ENCODE measurements around the gene TMEM220.

The TMEM220 gene

DNA sequence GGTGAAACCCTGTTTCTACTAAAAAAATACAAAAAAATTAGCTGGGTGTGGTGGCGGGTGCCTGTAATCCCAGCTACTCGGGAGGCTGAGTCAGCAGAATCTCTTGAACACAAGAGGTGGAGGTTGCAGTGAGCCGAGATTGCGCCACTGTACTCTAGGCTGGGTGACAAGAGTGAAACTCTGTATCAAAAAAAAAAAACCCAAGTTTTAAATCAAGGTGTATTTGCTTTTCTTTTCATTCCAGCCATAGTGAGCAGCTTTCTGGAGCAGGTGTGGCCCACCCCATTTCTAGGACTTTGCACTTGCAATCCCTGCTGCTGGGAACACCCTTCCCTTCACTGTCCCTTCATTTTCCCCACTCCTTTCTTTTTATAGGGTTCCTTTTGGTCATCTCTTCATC, 45.2 kb upstream of the TMEM220 start:
- in situ Hi-C loops (cut with MboI; ENCODE audit: low sequenced_read_pairs, unreplicated experiment), result no loop called here

DNA sequence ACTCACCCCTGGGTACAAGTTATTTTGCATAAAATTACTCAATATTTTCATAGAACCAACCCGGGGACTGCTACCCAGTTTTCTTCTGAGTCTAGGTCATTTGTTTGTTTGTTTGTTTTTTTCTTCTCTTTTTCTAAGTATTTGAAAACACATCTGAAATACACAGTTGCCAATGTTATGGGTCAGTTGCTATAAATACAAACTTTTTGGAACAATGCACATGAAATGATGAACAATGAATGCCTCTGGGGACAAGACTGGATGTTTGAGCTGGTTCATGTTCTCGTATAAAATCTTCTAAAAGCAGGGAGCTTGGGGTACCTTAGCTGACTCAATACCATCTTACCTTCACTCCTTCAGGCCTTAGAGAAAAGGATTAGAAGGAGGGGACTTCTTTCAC, 43.6 kb upstream of the TMEM220 start:
- in situ Hi-C loops (cut with MboI; ENCODE audit: low sequenced_read_pairs, unreplicated experiment), result no loop called here
- TF ChIP-seq, protein P1, sequence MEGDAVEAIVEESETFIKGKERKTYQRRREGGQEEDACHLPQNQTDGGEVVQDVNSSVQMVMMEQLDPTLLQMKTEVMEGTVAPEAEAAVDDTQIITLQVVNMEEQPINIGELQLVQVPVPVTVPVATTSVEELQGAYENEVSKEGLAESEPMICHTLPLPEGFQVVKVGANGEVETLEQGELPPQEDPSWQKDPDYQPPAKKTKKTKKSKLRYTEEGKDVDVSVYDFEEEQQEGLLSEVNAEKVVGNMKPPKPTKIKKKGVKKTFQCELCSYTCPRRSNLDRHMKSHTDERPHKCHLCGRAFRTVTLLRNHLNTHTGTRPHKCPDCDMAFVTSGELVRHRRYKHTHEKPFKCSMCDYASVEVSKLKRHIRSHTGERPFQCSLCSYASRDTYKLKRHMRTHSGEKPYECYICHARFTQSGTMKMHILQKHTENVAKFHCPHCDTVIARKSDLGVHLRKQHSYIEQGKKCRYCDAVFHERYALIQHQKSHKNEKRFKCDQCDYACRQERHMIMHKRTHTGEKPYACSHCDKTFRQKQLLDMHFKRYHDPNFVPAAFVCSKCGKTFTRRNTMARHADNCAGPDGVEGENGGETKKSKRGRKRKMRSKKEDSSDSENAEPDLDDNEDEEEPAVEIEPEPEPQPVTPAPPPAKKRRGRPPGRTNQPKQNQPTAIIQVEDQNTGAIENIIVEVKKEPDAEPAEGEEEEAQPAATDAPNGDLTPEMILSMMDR (IDR thresholded peaks at IDR 0.05; ENCODE audit: borderline replicate concordance, control extremely low read depth, extremely low read depth, insufficient read depth, missing control alignments), result no peak
- no peak for DNase-seq (ENCODE audit: low spot score)

More for the DNA sequence above, 45.2 kb upstream of the TMEM220 start:
- DNase-seq (ENCODE audit: low spot score), result no peak
- TF ChIP-seq, protein P1 (IDR thresholded peaks at IDR 0.05; ENCODE audit: borderline replicate concordance, control extremely low read depth, extremely low read depth, insufficient read depth, missing control alignments), result no peak

DNA sequence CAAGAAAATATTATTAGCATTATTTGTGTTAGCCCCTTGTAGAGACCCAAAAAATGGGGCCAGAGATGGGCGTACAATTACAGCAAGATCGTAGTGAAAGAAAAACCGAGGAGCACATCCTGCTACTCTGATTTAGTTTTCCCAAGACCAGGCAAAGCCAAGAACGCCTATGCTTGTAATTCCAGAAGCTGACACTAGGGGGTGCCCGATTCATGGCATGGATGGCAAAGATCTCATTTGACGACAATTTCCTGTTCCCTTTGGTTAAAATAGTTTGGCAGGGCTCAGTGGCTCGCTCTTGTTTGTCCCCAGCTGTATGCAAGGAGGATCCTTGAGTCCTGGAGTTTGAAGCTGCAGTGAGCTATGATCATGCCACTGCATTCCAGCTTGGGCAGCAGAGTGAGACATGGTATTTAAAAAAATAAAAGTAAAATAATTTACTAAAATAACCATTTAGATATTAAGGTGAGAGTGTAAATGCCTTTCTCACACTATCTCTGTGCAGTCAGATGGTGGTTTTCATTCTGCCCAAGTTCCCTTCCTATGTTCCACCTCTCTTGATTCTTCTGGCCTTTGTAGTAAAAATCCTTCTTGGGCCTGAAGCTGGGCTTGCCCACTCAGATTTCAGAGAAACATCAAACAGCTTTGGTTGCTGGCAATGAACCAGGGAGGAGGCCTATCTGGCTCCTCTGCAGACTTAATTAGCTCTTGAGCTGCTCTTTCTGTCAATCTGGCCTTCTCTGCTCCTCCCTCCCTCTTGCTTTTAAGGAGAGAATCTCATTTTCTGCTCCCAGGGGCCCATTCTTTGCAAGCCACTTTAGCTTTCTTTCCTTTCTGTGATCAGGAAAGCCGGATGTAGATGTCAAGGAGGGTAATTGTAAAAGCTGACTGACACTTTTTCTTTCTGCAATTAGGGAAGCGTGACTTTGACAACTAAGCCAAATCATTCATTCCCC, 42.9 kb upstream of the TMEM220 start:
- in situ Hi-C loops (cut with MboI; ENCODE audit: low sequenced_read_pairs, unreplicated experiment), result no loop called here
- TF ChIP-seq, protein P1 (IDR thresholded peaks at IDR 0.05; ENCODE audit: borderline replicate concordance, control extremely low read depth, extremely low read depth, insufficient read depth, missing control alignments), result peak; percentile 42
- DNase-seq (ENCODE audit: low spot score), result no peak

DNA sequence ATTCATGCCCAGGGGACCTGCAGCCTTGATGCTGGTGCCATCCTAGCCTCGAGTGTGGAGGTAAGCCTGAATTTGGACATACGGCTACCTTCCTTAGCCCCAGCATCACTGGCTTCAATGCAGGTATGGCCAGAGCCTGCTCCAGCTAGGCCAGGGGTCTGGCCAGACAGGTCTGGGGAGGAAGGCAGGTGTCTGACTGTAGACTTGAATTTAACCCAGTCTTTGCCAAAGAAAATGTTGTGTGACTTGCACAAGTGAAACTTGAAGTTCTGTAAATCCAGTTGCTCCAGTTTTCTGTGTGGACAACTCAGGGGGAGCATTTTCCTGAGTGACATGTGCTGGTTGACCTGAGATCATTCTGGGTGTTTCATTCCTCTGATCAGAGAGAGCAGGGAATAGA, 41.3 kb upstream of the TMEM220 start:
- in situ Hi-C loops (cut with MboI; ENCODE audit: low sequenced_read_pairs, unreplicated experiment), result no loop called here
- no peak for DNase-seq (ENCODE audit: low spot score)
- TF ChIP-seq, protein P1 (IDR thresholded peaks at IDR 0.05; ENCODE audit: borderline replicate concordance, control extremely low read depth, extremely low read depth, insufficient read depth, missing control alignments), result no peak

DNA sequence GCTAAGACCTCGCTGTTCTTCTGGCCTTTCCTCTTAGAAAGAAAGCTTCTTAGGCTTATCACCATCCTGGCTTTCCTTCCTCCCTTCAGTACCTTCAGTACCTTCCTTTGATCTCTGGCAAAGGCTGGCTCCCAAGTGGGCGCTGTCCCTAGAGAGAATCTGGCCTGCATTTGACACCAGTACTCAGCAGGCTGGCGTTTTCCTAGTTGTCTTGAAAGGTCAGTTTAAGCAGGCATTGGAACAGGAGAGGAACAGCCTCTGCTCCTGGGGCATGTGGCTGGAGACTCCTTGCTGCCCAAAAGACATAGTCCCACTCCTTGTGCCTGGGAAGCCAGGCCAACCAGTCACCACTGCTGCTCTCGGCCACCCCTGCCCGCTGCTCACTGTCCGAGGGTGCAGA, 40.0 kb upstream of the TMEM220 start:
- TF ChIP-seq, protein P1 (IDR thresholded peaks at IDR 0.05; ENCODE audit: borderline replicate concordance, control extremely low read depth, extremely low read depth, insufficient read depth, missing control alignments), result no peak
- DNase-seq (ENCODE audit: low spot score), result no peak
- in situ Hi-C loops (cut with MboI; ENCODE audit: low sequenced_read_pairs, unreplicated experiment), result no loop called here

DNA sequence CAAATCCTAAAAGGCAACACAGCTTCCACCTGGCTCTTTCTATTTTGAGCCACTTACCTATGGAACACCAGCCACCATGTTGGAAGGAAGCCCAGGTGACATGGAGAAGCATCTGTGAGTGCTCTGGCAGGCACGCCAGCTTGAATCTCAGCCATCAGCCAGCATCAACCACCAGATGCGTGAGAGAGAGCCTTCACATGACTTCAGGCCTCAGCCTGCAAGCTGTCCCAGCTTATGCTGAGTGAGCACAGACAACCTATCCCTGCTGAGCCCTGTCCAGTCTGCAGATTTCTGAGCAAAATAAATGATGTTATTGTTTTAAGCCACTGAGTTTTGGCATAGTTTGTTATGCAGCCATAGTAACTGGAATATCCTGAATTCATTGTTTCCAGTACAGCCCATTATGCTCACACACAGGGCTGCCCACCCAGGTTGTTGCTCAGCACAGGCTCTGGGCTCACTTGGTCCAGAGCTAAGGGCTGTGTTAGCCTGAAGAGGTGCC, 39.0 kb upstream of the TMEM220 start:
- TF ChIP-seq, protein P1 (IDR thresholded peaks at IDR 0.05; ENCODE audit: borderline replicate concordance, control extremely low read depth, extremely low read depth, insufficient read depth, missing control alignments), result no peak
- no peak for DNase-seq (ENCODE audit: low spot score)
- in situ Hi-C loops (cut with MboI; ENCODE audit: low sequenced_read_pairs, unreplicated experiment), result no loop called here
